GM12801 (cell line): ENCODE results near the gene ABLIM2.

Source experiments
- CTCF ChIP-seq: IDR thresholded peaks from one replicate; pipeline ENCODE4 v1.5.1; 2011; ENCODE audit warnings: control low read depth; ENCODE audit not compliant: insufficient read length; ENCODE audit errors: extremely low read depth

ABLIM2 gene

GRCh38 chr4:8171984-8172924 is 13.6 kb upstream of the ABLIM2 start:
- no peak for TF ChIP-seq CTCF

- no peak for TF ChIP-seq CTCF
These were observed 12.7 kb upstream of the ABLIM2 start for GRCh38 chr4:8171266-8171665.

GRCh38 chr4:8170341-8170740 is 11.7 kb upstream of the ABLIM2 start:
- TF ChIP-seq CTCF: no peak

- no peak for TF ChIP-seq CTCF
These were observed 11.2 kb upstream of the ABLIM2 start for GRCh38 chr4:8169763-8170162.

DNA sequence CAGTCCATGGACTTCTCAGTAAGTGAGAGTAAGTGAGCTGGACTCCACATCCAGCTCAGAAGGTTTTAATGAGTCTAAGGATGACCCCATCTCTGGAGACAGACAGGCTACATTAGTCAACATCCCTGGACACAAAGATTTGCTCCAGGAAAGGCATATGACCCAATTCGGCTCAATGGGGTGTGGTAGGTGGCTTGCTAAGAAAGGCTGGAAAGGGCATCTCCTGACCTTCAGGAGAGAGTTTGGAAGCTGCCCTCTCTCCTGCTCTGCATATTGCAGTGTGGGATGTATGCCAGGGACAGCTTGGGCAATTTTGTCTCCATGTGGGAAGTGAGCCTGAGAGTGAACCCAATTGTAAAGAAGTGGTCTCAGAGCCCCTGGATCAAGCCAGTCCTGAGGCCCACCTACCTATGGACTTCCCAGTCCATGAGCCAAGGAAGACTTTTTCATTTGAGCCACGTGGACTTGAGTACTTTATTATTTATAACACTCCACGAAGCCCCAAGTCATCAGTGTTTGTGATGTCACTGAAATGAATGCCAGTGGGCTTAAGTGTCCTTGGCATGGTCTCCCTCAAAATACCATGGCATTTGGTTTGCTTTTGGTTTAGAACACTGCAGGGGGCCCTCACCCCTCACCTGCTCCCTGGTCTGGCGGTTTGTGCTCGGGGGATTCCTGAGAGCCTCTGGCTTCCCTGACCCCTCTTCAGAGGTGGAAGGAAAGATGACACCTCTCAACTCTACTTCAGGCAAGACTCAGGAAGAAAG is 10.4 kb upstream of the ABLIM2 start:
- TF ChIP-seq CTCF: no peak

GRCh38 chr4:8168232-8168631 is 9.6 kb upstream of the ABLIM2 start:
- no peak for TF ChIP-seq CTCF

- TF ChIP-seq CTCF: no peak
These were observed 9.2 kb upstream of the ABLIM2 start for GRCh38 chr4:8167815-8168214.
